CD4-positive, alpha-beta T cell treated with Interleukin-6 for 4 hours (primary cell): Measurements from ENCODE around the gene KCNH5.

Experiments
- DNase-seq: peaks from one replicate; pipeline ENCODE4 v3.0.0-alpha.2; 2020; ENCODE audit warnings: mixed read lengths

KCNH5 gene

DNA sequence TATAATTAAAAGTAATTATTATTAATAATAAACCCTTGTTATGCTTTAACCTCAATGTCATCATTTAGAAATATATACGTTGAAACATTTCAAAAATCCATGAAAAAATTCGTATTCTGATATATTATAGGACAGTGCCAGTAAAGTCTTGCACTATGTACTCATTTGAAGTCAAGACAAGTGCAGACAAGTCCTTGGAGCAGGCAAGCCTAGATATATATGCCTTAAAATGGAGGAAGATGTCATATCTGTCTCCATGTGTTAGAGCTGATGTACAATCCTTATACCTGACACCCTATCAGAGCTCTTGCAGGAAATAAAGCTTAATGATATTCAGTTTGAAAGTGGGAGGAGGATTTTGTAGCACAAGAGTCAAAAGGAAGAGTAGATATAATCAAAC lies 310.4 kb downstream of the KCNH5 start:
- DNase-seq, result no peak

DNA sequence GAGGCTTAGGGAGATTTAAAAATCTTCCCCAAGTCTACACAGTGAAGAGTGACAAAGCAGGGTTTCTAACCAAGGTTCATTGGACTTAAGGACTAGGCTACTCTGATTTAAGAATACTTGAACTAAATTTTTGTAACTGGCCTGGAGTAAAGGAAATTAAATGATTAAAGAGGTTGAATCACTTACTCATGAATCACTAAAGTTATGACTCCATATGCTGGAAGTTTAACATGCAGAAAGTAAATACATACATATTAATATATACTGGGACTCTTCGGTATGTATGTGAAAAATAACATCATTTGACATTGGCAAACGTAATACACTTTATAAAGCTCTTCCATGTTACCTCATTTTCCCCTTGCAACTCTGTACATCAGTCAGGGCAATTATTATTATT lies 322.9 kb downstream of the KCNH5 start:
- no peak for DNase-seq

DNA sequence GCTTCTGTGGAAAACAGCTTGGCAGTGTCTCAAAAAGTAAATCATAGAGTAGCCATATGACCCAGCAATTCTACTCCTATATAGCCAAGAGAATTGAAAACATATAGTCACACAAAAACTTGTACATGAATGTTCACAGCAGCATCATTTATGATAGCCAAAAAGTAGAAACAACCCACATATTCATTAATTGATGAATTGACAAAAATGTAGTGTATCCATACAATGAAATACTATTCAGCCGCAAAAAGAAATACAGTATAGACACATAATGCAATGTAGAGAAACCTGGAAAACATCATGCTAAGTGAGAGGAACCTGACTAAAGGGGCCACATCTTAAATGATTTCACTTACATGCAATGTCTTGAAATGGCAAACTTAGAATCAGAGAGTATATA lies 326.6 kb downstream of the KCNH5 start:
- DNase-seq, result no peak

DNA sequence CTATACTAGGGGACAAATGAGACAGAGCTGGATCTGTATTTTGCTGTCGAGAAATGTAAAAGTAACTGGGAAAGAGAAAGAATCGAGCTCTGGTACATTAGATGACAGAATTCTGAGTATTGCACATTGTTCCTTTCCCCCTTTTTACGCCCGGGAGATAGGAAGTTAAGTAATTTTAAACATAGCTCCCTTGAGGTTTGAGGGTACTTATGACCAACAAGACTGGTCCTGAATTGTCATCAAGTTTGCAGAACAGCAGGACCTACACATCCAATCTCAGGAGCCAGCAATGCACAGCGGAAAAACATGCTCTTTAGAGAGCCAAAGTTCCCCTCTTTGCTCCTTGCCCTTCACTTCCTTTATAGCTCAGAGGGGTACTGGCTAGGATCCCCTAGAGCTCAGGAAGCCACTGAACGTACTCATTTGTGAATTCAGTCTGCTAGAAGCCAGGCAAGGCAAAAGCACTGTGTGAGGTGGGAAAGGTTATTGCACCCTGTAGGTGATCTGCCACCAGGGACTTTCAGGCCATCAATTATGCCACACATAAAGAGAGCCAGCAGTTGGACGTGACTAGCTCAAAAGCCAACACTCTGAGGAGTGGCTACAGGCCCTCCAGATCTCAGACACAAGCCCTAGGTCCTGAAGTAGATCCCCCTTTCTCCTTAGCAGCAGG lies 333.8 kb downstream of the KCNH5 start:
- DNase-seq, result no peak

DNA sequence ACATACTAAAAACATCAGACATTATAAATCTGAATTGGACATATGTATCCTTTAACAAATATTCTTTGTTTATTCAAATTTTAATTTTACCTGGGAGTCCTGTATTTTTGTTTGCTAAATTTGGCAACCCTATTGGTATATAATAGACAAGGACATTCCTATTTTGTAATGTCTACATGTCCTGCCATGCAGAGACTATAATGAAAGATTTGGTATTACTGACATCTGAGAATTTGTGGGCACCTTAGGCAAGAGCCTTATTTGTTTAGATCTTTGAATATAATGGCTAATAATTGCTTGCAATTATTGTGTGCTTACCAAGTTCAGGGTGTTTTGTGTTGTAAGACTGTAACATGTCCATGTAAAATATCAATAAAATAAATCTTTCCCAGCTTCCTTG lies 334.4 kb downstream of the KCNH5 start:
- no peak for DNase-seq

DNA sequence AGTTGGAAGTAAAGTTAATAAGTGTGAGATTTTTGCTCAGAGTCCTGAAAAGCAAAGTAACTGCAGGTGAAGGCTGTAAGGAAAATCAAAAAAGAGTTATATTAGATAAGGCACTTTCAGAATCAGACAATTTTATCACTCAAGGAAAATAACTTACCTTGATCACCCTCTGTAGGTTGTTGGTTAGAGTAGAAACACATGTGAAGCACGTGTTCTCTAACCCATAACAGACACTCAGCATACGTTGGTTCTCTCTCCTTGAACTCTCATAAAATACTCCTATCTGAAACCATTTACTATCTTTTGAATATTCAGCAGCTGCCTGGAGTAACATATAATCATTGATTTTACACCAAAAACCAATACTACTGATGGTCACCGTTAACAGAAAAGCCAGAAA lies 335.5 kb downstream of the KCNH5 start:
- no peak for DNase-seq

DNA sequence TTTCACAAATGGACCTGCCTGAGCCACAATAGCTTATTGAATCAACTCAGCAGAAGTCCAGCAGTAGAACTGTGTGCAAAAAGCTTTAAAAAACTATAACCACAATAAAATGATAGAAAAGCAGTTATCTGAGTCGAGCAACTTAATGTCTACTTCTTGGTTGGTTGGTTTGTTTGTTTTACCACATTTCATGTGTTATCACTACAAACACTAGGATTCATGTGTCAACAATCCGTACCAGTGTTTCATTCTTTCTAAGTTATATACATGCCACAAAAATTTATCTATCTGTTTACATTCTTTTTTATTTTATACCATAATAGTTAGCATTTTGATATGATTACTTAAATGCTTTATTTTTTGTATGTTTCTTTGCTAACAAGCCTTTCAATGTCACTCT lies 339.0 kb downstream of the KCNH5 start:
- no peak for DNase-seq

DNA sequence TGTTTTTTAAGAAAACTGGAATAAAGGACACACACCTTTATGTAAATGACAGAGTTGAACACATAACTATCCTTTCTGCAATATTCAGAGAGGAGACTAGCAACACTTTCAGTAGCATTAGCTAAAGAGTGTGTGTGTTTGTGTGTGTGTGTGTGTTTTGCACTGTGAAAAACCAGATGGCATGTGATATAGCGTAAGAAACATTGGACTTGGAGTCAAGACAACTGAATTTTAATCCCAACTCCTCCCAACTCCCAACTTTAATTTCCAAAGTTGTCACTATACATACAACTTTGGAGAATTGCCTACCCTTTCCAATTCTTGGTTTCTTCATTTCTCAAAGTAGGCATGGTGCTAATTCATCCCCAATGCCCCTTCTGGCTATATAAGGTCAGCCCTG lies 347.8 kb downstream of the KCNH5 start:
- DNase-seq, result no peak

DNA sequence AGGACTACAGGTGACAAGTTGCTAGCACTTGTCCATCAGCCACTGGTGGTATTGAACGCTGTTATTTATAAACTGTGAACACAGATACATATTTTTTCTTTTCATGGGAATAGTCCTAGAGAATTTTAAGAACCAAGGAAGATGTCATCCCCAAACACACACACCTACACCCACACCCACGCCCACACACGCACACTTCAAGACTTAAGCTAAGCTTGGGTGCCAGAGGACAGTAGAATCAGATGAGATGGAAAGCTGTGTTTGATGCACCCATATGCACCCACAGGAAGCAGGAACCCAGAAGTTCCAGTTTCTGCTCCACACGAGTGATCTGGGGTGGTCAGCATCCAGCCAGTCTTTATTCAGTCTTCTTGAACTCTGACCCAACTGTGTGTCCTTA lies 348.3 kb downstream of the KCNH5 start:
- DNase-seq, result no peak

DNA sequence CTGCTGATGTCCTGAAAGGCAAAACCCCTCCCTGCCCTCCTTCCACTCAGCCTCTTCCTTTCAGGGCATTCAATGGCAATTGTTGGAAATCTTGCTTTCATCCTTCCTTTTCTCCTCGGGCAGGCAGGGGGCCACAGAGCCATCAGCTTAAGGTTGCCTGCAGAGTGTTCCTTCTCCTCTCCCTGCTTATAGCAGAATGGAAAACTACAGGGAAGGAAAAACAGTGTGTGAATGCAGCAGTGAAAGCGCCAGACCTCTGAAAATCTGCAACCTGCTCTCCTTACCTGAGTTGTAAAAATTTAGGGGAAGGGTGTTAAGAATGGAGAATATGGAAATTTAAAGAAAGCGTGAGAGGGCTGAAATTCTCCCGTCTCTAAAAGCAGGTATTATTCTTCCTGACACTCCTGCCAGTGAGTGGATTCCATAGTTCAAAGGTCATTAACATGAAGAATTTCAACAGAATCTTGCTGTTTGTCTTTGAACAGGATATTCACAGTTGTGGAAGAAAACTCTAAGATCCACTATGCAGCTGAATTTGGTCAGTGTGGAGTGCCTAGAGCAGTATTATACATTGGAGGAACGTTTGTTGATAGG lies 348.8 kb downstream of the KCNH5 start:
- DNase-seq, result no peak

DNA sequence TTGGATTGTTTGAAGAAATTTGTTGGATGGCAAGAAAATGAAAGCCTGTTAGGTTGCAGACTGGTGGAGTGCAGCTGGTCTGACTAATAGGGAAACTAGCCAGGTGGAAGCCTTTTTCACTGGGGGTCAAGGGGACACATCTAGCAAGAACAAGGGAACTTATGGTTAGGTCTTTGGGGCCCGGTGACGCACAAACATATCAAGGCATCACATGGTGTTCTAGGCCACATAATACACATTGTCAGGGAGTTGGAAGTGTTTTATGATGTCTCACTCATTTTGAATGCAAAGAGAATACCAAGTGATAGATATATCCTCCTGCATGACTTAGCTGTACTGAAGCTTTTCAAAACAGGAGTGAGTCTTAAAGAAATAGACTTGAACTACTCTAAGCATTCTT lies 351.2 kb downstream of the KCNH5 start:
- no peak for DNase-seq

DNA sequence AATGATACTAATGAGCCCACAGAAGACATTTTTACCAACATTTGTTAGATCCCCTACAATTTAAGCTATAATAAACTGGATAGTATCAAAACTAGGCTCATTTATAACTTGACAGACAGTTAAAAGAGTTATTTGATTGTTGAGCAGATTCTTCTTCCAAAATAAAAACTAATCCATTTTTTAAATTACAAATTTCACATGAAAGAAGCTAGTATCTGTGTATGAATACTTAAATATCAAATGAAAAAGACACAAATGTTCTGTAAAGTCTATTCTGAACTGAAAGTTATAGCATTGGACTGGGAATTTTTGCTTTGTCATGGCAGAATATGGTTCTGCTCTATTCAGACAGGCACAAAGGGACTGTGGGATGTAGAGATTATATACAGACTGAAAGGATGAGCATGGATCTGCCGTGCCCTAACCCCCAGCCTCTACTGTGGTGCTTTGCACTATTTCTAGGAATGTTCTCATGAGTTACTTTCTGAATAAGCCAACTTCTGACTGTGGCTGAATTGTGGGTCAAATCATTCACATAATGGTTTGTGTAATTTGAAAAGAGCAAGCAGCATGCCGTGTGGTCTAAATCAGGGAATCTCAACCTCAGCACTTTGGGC lies 352.7 kb downstream of the KCNH5 start:
- DNase-seq, result no peak

DNA sequence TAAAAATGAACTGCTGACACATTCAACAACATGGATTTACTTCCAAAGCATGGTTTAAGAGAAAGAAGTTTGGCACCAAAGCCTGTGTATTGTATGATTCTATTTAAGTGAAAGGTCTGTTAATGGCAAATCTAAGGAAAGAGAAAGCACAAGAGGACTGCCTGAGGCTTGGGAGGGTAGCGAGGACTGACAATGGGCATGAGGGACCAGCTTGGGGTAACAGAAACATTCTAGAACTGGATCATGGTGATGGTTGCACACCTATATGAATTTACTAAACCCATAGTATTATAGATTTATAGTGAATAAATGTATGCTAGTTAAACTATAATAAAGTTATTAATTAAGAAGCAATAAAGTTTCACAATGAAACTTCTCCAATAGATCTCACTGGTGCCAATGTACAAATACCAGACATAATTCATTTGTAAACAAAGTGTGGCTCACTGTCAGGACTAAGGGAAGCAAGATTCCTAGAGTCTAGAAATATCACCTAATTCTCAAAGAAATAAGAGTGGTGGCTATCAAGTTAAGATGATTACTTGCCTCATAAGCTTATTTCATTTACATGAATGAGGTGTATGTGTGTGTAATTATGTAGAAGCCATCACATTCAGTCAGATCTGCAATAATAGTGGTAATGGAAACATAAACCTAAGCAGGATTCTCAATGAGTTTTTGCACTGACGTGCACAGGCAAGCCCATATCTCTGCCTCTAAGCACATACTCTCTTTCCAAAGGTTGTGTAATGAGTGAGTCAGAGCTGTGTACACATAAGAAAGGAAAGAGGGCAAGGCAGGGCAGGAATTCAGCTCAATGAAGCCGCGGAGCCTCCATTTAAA lies 353.4 kb downstream of the KCNH5 start:
- no peak for DNase-seq

DNA sequence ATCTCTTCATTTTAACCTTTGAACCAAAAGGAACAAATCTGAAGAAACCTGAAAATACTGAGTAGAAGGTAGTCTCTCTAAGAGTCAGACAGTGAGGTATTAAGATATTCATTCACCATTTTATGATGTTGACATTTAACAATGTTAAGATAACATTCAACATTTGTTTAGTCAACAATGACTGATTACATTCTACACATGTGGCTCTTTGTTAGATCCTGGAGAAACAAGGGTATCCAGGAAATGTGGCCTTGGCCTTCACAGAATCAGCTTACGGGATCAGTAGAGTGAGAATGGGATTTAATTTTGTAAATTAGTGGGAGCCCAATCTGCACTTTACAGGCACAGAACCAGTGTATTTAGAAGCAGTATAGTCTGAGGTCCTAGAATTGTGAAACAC lies 355.5 kb downstream of the KCNH5 start:
- DNase-seq, result no peak

DNA sequence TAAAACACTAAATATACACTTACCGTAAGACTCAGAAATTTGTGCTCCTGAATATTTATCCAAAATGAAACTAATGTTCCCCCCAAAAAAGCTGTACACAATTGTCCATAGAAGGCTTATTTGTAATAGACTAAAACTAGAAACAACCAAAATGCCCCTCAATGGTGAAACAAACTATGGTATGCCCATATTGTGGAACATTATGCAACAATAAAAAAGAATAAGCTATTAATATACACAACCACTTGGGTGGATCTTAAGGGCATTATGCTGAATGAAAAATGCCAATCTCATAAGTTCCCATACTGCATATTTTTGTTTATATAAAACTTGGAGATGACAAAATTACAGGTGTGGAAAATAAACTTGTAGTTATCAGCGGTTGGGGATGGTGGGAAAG lies 357.4 kb downstream of the KCNH5 start:
- DNase-seq, result no peak

DNA sequence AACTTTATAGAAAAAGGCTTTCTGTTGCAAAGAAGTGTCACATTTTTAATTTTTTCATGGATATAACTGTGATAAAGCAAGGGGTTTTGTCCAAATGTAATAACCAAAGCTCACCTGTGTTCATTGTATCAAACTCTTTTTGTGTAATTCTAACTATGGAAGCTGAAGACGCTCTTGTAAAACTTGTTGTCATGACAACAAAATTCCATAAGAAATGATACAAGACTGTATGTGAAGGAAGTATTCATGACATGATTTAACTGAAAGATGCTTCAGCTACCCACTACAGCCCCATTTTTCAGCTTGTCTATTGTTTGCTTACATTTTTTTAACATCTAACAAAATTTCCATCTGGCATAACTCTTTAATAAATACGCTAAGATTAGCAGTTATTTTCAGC lies 360.9 kb downstream of the KCNH5 start:
- no peak for DNase-seq

DNA sequence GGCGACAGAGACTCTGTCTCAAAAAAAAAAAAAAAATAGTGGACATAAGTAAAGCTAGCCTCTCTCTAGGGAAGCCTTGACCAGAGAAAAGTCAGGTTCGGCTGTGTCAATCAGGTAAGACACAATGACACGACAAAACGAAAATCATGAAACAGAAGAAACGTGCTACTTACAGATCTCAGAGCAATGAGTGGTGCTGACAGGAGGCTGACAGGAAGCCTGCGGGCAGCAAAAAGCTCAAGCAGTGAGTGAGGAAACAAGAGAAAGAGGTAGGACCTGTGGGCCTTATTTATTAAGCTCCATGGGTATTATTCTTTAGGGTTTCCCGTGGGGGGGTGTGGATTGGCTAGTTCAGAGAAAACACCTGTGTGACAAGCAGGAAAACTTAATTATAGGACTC lies 363.1 kb downstream of the KCNH5 start:
- DNase-seq, result no peak

DNA sequence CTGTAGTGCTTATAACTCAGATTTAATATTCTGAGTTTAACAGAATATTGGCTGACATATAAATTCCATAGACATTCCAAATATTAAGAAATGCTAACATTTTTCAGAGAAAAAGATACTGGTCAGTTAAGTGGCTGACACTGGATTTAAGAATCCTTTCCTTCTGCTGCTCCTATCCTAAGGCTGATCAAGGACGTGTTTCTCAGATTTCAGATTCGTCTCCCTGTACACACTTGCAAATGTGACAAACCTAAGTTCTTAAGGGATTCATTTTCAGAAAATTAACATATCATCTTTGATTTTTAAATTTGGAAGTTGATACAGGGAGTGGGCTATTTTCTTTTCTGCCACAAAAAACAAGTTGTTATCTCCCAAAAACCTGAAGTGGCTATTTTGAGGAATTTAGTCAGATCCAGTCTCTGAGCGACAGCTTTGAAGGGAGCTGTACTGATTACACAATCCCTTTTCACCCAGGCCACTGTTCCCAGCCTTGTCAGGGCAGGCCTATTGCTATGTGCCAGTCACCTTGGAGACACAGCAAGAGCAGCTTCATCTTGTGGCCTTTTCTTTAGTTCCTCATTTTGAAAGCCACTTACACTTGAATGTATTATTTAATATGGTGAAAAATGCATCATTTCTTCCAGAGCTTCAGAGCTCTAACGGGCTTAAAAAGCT lies 370.6 kb downstream of the KCNH5 start:
- DNase-seq, result no peak

DNA sequence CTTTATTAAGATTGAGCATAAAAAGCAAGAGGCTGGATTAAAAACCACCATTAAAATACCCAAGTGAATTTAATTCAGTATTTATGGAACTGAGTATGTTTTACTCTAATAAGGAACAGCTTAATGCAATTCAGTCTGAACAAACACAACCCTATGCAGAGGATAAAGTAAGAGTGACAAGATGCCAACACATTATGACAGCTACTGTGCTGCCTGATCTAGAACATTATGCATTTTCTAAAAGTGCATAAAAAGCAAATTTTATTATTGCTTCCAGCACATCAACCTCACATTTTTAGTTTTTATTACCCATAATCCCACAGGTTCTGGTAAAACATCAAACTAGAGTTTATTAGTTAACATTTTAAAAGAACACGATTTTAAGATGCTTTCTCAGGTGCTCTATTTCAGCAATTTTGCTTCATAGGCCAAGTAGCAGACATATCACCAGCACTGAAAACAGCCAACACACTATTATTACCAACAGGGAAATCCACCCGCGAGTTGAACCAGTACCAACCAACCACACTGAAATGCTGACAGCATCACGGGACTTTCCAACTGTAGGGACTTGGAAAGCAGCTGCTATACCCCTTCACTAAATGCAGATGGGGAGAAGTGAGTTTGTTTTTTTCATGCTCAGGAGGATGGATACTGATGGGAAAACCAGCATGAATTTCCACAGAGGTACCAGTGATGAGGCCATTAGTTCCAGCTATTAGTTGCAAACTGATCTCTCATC lies 372.1 kb downstream of the KCNH5 start:
- DNase-seq, result no peak

DNA sequence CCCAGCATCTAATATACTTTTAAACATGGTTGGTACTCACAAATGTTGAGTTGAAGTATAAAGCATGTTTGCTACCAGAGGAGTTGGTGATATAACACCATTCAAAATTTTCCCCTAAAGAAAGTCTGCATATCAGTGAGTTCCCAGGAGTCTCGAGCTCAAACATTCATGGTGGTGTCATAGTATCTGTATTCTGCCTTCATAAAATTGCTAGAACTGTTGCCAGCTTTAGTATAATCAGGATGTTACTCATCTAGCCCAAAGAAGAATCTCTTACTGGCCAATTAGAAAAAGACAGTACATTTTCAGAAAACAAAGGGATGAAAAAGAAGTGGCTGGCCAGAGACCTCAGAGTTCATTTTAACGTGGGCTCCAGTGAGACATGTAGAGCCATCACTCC lies 374.7 kb downstream of the KCNH5 start:
- DNase-seq, result no peak

DNA sequence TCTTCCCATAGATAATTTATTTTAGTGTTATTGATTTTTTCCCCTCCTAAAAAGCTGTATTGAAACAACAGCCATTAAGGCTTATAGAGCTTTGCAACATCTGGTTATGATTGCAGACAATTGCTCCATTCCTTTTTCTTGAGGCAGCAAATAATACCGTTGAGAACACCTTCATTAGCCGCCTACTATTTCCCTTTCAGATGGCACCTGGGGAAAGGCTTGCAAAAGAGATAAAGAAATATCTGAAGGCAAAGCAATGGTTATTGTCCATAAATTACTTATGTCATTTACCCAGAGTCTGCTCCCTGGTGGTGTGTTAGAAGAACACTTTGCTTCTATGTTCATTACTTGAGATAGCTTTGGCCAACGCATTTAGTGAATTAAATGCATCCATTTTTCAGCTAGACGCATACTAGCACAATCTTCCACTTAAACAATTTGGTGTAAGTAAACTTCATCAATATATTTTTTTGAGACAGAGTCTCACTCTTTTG lies 377.8 kb downstream of the KCNH5 start:
- no peak for DNase-seq

DNA sequence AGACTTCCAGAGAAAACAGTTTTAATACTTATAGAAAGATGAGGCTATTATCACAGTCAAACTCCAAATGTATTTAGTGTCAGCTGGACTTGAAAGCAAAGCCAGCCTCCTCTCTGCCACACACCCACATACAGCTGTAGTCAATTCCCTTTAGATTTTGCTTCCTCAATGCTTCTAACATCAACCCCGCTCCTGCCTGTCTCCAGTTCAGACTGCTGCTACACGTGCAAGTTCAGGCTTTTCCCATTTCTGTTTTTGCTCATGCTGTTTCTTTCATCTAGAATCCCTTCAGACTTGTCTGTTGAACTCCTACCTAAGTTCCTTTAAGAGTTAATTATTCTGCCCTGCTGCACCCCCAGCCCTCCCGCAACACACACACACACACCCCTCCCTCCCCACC lies 380.0 kb downstream of the KCNH5 start:
- DNase-seq, result no peak
